Panc1 (cell line): ENCODE results near the gene FILIP1.

Experiments
- CTCF ChIP-seq: fragments of 450-650 bp; IDR thresholded peaks from 2 replicates; pipeline ENCODE4 v1.5.1; 2017; ENCODE audit warnings: mild to moderate bottlenecking
- POLR2AphosphoS5 ChIP-seq: IDR thresholded peaks from 2 replicates; pipeline ENCODE4 v1.6.1; 2012; ENCODE audit warnings: mild to moderate bottlenecking, low read depth, low read length, moderate library complexity
- REST ChIP-seq, 2 experiments: IDR thresholded peaks; 2 replicates each; pipeline ENCODE4 v1.6.1; 2011 to 2012; ENCODE audit warnings: low read depth in 2 of 2, control low read depth in 1 of 2, low read length in 1 of 2, mild to moderate bottlenecking in 1 of 2, moderate library complexity in 1 of 2; ENCODE audit not compliant: insufficient read depth in 1 of 2
- SIN3A ChIP-seq: IDR thresholded peaks from 2 replicates; pipeline ENCODE4 v1.6.1; 2012; ENCODE audit warnings: low read depth, mild to moderate bottlenecking, low read length, moderate library complexity, borderline replicate concordance; ENCODE audit not compliant: insufficient read depth
- TCF7L2 ChIP-seq: IDR thresholded peaks from 2 replicates; pipeline ENCODE4 v1.6.1; 2011; ENCODE audit warnings: mild to moderate bottlenecking, low read depth, low read length, inconsistent platforms

- TF ChIP-seq POLR2AphosphoS5 (no peak), SIN3A (no peak), CTCF (no peak), REST (IDR thresholded peaks at IDR 0.05; ENCODE audit: insufficient read depth in 1 of 2, low read depth in 2 of 2, low read length in 1 of 2) (no peak), TCF7L2 (no peak)
Measured at GRCh38 chr6:75495011-75495410, 1.4 kb upstream of the FILIP1 start.
